Prostate gland (tissue), 2 donors: Measurements from ENCODE around the gene NOS1AP. TPM values are rescaled to one million over a fixed set of nuclear protein-coding genes. Genes with fewer than 3 reads are reported as not detected.
A peak's percentile ranks its signal among the peaks of the same experiment; 100 is the strongest.

Experiments used
- DNase-seq: peaks from one replicate; pipeline ENCODE4 v3.0.0-alpha.2; 2019; ENCODE audit warnings: low spot score
- H3K27ac ChIP-seq, 2 donors: fragments of 200-600 bp; sonication (generic); 2 replicates each; pipeline ENCODE4 v1.5.1; 2017 to 2019
- H3K27me3 ChIP-seq: fragments of 200-600 bp; sonication (generic); replicated peaks from 2 replicates; pipeline ENCODE4 v1.5.1; 2019; ENCODE audit not compliant: insufficient read depth
- H3K36me3 ChIP-seq, 2 donors: fragments of 200-600 bp; sonication (generic); 1 replicate in 1 of 2; 2 replicates in 1 of 2; pipeline versions ENCODE4 v1.5.1 to v1.8.1; 2017 to 2019
- H3K4me1 ChIP-seq: fragments of 200-600 bp; sonication (generic); replicated peaks from 2 replicates; pipeline ENCODE4 v1.5.1; 2019
- H3K4me3 ChIP-seq, 2 donors: fragments of 200-600 bp; sonication (generic); 2 replicates each; pipeline ENCODE4 v1.5.1; 2017 to 2019
- H3K9me3 ChIP-seq: fragments of 200-600 bp; sonication (generic); 2 replicates; pipeline ENCODE4 v1.5.1; 2017
- POLR2A ChIP-seq: fragments of 450-650 bp; IDR thresholded peaks from one replicate; pipeline ENCODE4 v1.6.1; 2016; ENCODE audit warnings: antibody characterized with exemption, mild to moderate bottlenecking
- POLR2AphosphoS5 ChIP-seq: sonication (generic); formaldehyde crosslinking; IDR thresholded peaks from one replicate; pipeline ENCODE4 v1.6.1; 2017; ENCODE audit warnings: antibody characterized with exemption
- WGBS: methylation state at CpG from one replicate; pipeline ENCODE4 v1.1.5; 2018; 5-methylcytosine and 5-hydroxymethylcytosine counted together
- intact Hi-C: fragments of 100-400 bp; cut with DNase I; formaldehyde crosslinking; loops from one replicate; pipeline ENCODE4 v1.14.2; 2022
- total RNA-seq, 2 donors: library from RNA; depleted of rRNA; stranded (reverse); fragments of >200 nt; gene quantifications; one replicate each; pipeline ENCODE4 v1.1.0, GENCODE V29; 2016
- TF ChIP-seq, protein P1 (sequence below), 4 experiments: fragments of 200-600 bp in 2 of 4; fragments of 450-650 bp in 2 of 4; sonication (generic) in 2 of 4; IDR thresholded peaks; 1 replicate in 3 of 4; 2 replicates in 1 of 4; pipeline ENCODE4 v1.5.1; 2016 to 2019; ENCODE audit warnings: antibody characterized with exemption in 4 of 4, mild to moderate bottlenecking in 2 of 4, moderate library complexity in 2 of 4

NOS1AP gene
- total RNA-seq, 2 donors from 2014 or later, result 9.9 to 11.0 TPM

DNA sequence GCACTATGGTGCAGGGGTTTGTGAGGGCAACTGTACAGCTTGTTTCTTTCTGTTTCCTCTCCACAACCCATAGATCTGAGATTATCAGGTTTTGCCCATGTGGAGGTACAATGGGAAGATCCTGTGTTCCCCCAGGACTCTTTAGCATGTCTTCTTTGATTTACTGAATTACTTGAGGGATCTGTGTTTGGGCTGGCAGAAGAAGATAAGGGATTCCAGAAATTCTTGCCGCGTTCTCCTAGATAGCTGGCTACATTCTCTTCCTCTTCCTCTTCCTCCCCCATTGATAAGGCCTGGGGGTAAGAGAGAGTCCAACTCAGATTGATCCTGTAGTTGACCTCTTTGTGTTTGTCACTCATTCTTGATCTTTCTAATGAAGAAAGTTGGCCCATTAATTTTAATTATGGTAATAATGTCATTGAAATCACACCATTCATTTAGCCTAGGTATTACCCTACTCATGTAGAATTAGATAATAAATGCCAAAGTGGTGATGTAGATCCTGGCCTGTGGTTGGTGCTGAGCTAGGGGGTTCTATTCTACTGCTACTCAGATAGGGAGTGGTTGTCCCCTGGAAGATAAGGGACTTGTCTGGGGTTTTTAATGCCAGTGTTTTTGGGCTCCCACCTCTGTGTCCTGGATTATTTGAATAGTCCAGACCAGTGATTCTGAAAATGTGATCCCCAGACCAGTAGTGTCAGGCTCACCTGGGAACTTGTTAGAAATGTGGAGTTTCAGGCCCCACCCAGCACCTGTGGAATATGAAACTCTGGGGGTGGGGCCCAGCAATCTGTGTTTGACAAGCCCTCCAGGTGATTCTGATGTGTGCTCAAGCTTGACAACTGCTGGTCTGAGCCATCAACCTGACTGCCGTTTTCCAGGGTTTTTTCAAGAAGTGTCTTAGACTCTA lies 122.2 kb downstream of the NOS1AP start:
- TF ChIP-seq, protein P1, sequence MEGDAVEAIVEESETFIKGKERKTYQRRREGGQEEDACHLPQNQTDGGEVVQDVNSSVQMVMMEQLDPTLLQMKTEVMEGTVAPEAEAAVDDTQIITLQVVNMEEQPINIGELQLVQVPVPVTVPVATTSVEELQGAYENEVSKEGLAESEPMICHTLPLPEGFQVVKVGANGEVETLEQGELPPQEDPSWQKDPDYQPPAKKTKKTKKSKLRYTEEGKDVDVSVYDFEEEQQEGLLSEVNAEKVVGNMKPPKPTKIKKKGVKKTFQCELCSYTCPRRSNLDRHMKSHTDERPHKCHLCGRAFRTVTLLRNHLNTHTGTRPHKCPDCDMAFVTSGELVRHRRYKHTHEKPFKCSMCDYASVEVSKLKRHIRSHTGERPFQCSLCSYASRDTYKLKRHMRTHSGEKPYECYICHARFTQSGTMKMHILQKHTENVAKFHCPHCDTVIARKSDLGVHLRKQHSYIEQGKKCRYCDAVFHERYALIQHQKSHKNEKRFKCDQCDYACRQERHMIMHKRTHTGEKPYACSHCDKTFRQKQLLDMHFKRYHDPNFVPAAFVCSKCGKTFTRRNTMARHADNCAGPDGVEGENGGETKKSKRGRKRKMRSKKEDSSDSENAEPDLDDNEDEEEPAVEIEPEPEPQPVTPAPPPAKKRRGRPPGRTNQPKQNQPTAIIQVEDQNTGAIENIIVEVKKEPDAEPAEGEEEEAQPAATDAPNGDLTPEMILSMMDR (IDR thresholded peaks at IDR 0.05), result no peak
- TF ChIP-seq POLR2AphosphoS5 (no peak), POLR2A (no peak)
- no peaks in the 10 kb centered on the region for H3K9me3 ChIP-seq
- no peak for DNase-seq
- intact Hi-C loops, result no loop called here
- H3K4me1 ChIP-seq, result no peaks in the 10 kb centered on the region
- H3K4me3 ChIP-seq, result no peak overlapping the region
- no peaks in the 10 kb centered on the region for H3K27me3 ChIP-seq
- H3K27ac ChIP-seq, result peak overlapping the region; percentile 72 to 87
- WGBS, result 65% methylated on average over 3 of the region's 3 CpGs
- no peaks in the 10 kb centered on the region for H3K36me3 ChIP-seq

DNA sequence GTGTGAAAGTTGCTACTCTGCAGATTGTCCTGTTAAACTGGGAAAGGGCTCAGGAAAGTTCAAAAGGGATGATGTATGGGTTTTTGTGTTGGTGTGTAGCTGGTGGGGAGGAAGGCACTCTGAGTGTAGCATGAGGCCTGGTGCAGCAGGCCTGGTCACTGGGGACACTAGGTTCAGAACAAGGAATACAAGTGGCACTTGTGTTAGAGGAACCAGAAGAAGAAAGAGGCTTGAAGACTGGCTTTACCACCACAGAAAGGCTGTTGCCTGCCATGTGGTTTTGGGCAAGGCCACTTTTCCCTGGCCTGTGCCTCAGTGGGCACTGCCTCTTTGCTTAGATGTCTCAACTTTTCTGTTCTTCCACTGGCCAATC lies 122.8 kb downstream of the NOS1AP start:
- intact Hi-C loops, result no loop called here
- Histone ChIP-seq H3K27ac (peak overlapping the region in 1 of 2 donors; percentile 87), H3K27me3 (no peaks in the 10 kb centered on the region), H3K9me3 (no peaks in the 10 kb centered on the region), H3K36me3 (no peaks in the 10 kb centered on the region), H3K4me1 (no peaks in the 10 kb centered on the region), H3K4me3 (no peak overlapping the region)
- TF ChIP-seq POLR2A (no peak), POLR2AphosphoS5 (no peak)
- TF ChIP-seq, protein P1 (IDR thresholded peaks at IDR 0.05), result no peak
- DNase-seq, result no peak

DNA sequence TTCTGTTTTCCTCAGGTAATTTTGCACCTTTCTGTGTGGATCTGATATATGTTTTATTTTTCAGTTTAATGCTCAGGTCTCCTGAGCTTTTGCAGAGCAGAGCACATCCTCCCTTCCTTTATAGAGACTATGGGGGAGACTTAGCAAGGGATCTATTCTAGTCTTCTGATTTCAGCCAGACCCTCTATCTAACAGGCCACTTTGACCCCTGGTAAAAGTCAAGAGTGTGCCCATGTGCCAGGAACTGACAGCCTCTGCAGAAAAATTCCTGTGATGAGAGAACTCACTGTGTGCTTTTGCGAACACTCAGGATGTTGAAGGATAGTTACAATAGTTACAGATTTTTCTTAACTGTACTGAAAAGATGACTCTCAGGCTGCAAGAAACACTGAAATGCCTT lies 123.3 kb downstream of the NOS1AP start:
- intact Hi-C loops, result no loop called here
- DNase-seq, result no peak
- Histone ChIP-seq H3K4me3 (no peak overlapping the region), H3K4me1 (no peaks in the 10 kb centered on the region), H3K27me3 (no peaks in the 10 kb centered on the region), H3K27ac (peak overlapping the region; percentile 59 to 87), H3K9me3 (no peaks in the 10 kb centered on the region), H3K36me3 (no peaks in the 10 kb centered on the region)
- TF ChIP-seq POLR2A (no peak), POLR2AphosphoS5 (no peak)
- TF ChIP-seq, protein P1 (IDR thresholded peaks at IDR 0.05), result no peak
- 86% methylated on average over 1 of the region's 1 CpG for WGBS

DNA sequence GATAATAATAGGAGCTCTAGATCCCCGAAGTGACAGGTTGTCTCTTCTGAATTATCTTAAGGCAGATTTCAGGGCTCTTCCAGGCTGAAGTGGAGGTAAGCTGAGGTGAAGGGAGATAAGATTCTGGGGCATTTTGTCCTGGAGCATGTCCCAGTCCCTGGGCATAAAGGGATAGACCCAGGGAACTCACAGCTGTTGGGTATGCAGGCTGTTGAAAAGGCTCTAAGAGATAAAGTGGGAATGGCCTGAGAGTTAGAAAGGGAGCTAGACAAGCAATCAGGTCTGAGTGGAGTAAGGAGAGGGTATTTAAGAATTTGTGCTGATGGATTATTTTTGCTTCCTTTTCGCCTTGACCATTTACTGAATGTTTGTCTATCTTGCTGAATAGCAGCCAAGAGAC lies 123.7 kb downstream of the NOS1AP start:
- H3K4me3 ChIP-seq, result no peak overlapping the region
- no peaks in the 10 kb centered on the region for H3K36me3 ChIP-seq
- no peaks in the 10 kb centered on the region for H3K4me1 ChIP-seq
- DNase-seq, result no peak
- 63% methylated on average over 2 of the region's 2 CpGs for WGBS
- intact Hi-C loops, result no loop called here
- H3K9me3 ChIP-seq, result no peaks in the 10 kb centered on the region
- no peaks in the 10 kb centered on the region for H3K27me3 ChIP-seq
- TF ChIP-seq POLR2A (no peak), POLR2AphosphoS5 (no peak)
- TF ChIP-seq, protein P1 (IDR thresholded peaks at IDR 0.05), result no peak
- peak overlapping the region; percentile 28 to 59 for H3K27ac ChIP-seq

DNA sequence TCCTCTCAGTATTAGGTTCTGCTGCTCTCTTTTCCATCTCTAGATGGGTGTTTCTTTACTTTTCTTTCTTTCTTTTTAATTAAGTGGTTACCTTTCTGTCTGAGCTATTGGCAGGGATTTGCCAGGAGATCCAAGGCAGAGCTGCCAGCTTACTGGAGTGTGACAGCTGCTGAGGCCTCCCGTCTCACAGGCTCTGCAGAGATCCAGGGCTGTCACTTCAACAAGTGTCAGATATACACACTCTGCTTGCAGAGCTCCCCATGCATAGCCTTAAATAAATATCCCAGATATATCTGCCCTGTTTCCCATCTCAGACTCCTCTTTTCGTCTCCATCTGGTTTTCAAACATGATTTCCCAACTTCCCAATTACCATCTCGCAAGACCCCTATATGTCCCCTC lies 124.3 kb downstream of the NOS1AP start:
- no peak for TF ChIP-seq POLR2A
- WGBS, result 55% methylated on average over 3 of the region's 3 CpGs
- intact Hi-C loops, result no loop called here
- no peaks in the 10 kb centered on the region for H3K27me3 ChIP-seq
- no peaks in the 10 kb centered on the region for H3K9me3 ChIP-seq
- peak overlapping the region; percentile 28 to 59 for H3K27ac ChIP-seq
- no peaks in the 10 kb centered on the region for H3K36me3 ChIP-seq
- no peak overlapping the region for H3K4me3 ChIP-seq
- H3K4me1 ChIP-seq, result no peaks in the 10 kb centered on the region
- DNase-seq, result no peak
